IMR-90 (cell line): ENCODE data around the gene MIEF1. TPM values are rescaled to one million over a fixed set of nuclear protein-coding genes. Genes with fewer than 3 reads are reported as not detected.

Experiments used
- ATAC-seq: fragments of 200-7000 bp; cut with Tn5 transposase; 2 replicates; pipeline ENCODE4 v1.9.1; 2020; ENCODE audit warnings: low read depth, mild to moderate bottlenecking, moderate library complexity
- BruUV-seq: library from RNA; stranded (reverse); fragments of 400-500 nt; replicated peaks from 2 replicates; lab custom pipeline; 2021; lab: Mats Ljungman, UMichigan
- CTCF ChIA-PET: fragments of 300-600 bp; formaldehyde crosslinking; extraction: SDS; loops from one replicate; lab custom pipeline; 2021; ENCODE audit warnings: antibody characterized with exemption; lab: Yijun Ruan, JAX
- POLR2A ChIA-PET: fragments of 300-600 bp; sonication (Branson Sonifier 250); formaldehyde crosslinking; loops from one replicate; lab custom pipeline; 2022; ENCODE audit warnings: antibody characterized with exemption; ENCODE audit not compliant: unreplicated experiment; lab: Charles Lee
- DNase-seq: peaks from one replicate; pipeline ENCODE4 v3.0.0; 2013
- H2AFZ ChIP-seq: replicated peaks from 2 replicates; pipeline ENCODE3; 2013; ENCODE audit warnings: low read length, mild to moderate bottlenecking; ENCODE audit not compliant: poor library complexity
- H2AK5ac ChIP-seq: 2 replicates; pipeline ENCODE4 v1.6.1; 2013; ENCODE audit warnings: low read depth, low read length, inconsistent platforms
- H2AK9ac ChIP-seq: replicated peaks from 2 replicates; pipeline ENCODE3; 2013; ENCODE audit warnings: mild to moderate bottlenecking, low read depth, low read length, moderate library complexity; ENCODE audit not compliant: poor library complexity
- H2BK120ac ChIP-seq: 2 replicates; pipeline ENCODE4 v1.6.1; 2013; ENCODE audit warnings: low read depth, low read length, inconsistent platforms
- H2BK15ac ChIP-seq: 3 replicates; pipeline ENCODE4 v1.6.1; 2013; ENCODE audit warnings: low read depth, low read length, inconsistent platforms
- H2BK20ac ChIP-seq: 2 replicates; pipeline ENCODE4 v1.6.1; 2013; ENCODE audit warnings: low read depth, mild to moderate bottlenecking, inconsistent platforms, low read length, moderate library complexity
- H2BK5ac ChIP-seq: 2 replicates; pipeline ENCODE4 v1.6.1; 2013; ENCODE audit warnings: mild to moderate bottlenecking, low read depth, low read length, inconsistent platforms; ENCODE audit not compliant: poor library complexity, severe bottlenecking
- H3K14ac ChIP-seq: replicated peaks from 2 replicates; pipeline ENCODE4 v1.6.1; 2013; ENCODE audit warnings: low read depth, low read length, inconsistent platforms
- H3K18ac ChIP-seq: 2 replicates; pipeline ENCODE4 v1.6.1; 2013; ENCODE audit warnings: low read depth, low read length, control low read depth
- H3K23ac ChIP-seq: 2 replicates; pipeline ENCODE4 v1.6.1; 2013; ENCODE audit warnings: low read depth, low read length, inconsistent platforms
- H3K27ac ChIP-seq: 2 replicates; pipeline ENCODE4 v1.5.1; 2013; ENCODE audit warnings: mild to moderate bottlenecking, control low read depth, low read length; ENCODE audit not compliant: insufficient read depth
- H3K27me3 ChIP-seq: 2 replicates; pipeline ENCODE4 v1.6.1; 2013; ENCODE audit warnings: low read length; ENCODE audit not compliant: control insufficient read depth, insufficient read depth
- H3K36me3 ChIP-seq: 2 replicates; pipeline ENCODE4 v1.6.1; 2013; ENCODE audit warnings: low read length, mixed read lengths; ENCODE audit not compliant: control insufficient read depth, insufficient read depth
- H3K4ac ChIP-seq: 2 replicates; pipeline ENCODE4 v1.6.1; 2013; ENCODE audit warnings: low read depth, low read length, inconsistent platforms
- H3K4me1 ChIP-seq: 2 replicates; pipeline ENCODE4 v1.6.1; 2013; ENCODE audit warnings: low read length, mixed read lengths; ENCODE audit not compliant: control insufficient read depth, insufficient read depth
- H3K4me2 ChIP-seq: 2 replicates; pipeline ENCODE4 v1.6.1; 2013; ENCODE audit warnings: low read depth, mild to moderate bottlenecking, control low read depth, low read length, moderate library complexity
- H3K4me3 ChIP-seq: 2 replicates; pipeline ENCODE4 v1.5.1; 2013; ENCODE audit warnings: low read depth, mild to moderate bottlenecking, control low read depth, low read length, moderate library complexity; ENCODE audit not compliant: insufficient read depth
- H3K56ac ChIP-seq: 2 replicates; pipeline ENCODE4 v1.6.1; 2013; ENCODE audit warnings: low read length, inconsistent platforms; ENCODE audit not compliant: insufficient read depth; ENCODE audit errors: extremely low read depth
- H3K79me1 ChIP-seq, 2 experiments: 2 replicates each; pipeline ENCODE4 v1.6.1; 2013; ENCODE audit warnings: low read length in 2 of 2, inconsistent platforms in 1 of 2, low read depth in 1 of 2
- H3K9ac ChIP-seq: 2 replicates; pipeline ENCODE4 v1.6.1; 2013; ENCODE audit warnings: low read depth, low read length, control low read depth
- H3K9me1 ChIP-seq: 2 replicates; pipeline ENCODE4 v1.6.1; 2013; ENCODE audit warnings: low read length, inconsistent platforms; ENCODE audit not compliant: insufficient read depth
- H3K9me3 ChIP-seq: 2 replicates; pipeline ENCODE4 v1.6.1; 2013; ENCODE audit warnings: low read length; ENCODE audit not compliant: control insufficient read depth, insufficient read depth
- H4K20me1 ChIP-seq: 2 replicates; pipeline ENCODE4 v1.6.1; 2013; ENCODE audit warnings: low read length, inconsistent platforms; ENCODE audit not compliant: insufficient read depth
- H4K5ac ChIP-seq: 2 replicates; pipeline ENCODE4 v1.6.1; 2013; ENCODE audit warnings: mild to moderate bottlenecking, low read depth, low read length, control low read depth
- H4K8ac ChIP-seq, 2 experiments: 2 replicates each; pipeline ENCODE4 v1.6.1; 2013; ENCODE audit warnings: low read depth in 2 of 2, low read length in 2 of 2, control low read depth in 1 of 2, inconsistent platforms in 1 of 2
- H4K91ac ChIP-seq: 2 replicates; pipeline ENCODE4 v1.6.1; 2013; ENCODE audit warnings: low read depth, low read length, inconsistent platforms; ENCODE audit not compliant: insufficient read depth
- BHLHE40 ChIP-seq: fragments of 150-350 bp; IDR thresholded peaks from 2 replicates; pipeline ENCODE4 v1.6.1; 2016; ENCODE audit warnings: mild to moderate bottlenecking, low read depth, low read length
- CEBPB ChIP-seq: IDR thresholded peaks from 2 replicates; pipeline ENCODE4 v1.6.1; 2012; ENCODE audit warnings: low read depth, low read length, improper control_type of control experiment
- CHD1 ChIP-seq: IDR thresholded peaks from 2 replicates; pipeline ENCODE4 v1.6.1; 2012; ENCODE audit warnings: low read depth, low read length, improper control_type of control experiment
- ELK1 ChIP-seq: fragments of 150-350 bp; IDR thresholded peaks from 2 replicates; pipeline ENCODE4 v1.6.1; 2016; ENCODE audit warnings: low read depth, mild to moderate bottlenecking, low read length, moderate library complexity, borderline replicate concordance
- FOS ChIP-seq: fragments of 150-350 bp; IDR thresholded peaks from 2 replicates; pipeline ENCODE4 v1.6.1; 2016; ENCODE audit warnings: low read depth, low read length
- MAFK ChIP-seq: IDR thresholded peaks from 2 replicates; pipeline ENCODE4 v1.6.1; 2012; ENCODE audit warnings: low read depth, low read length, improper control_type of control experiment
- MAZ ChIP-seq: IDR thresholded peaks from 2 replicates; pipeline ENCODE4 v1.6.1; 2012; ENCODE audit warnings: low read depth, mild to moderate bottlenecking, low read length, improper control_type of control experiment, moderate library complexity, borderline replicate concordance
- MXI1 ChIP-seq: IDR thresholded peaks from 2 replicates; pipeline ENCODE4 v1.6.1; 2012; ENCODE audit warnings: low read depth, mild to moderate bottlenecking, low read length, moderate library complexity, borderline replicate concordance
- NFE2L2 ChIP-seq: fragments of 150-350 bp; IDR thresholded peaks from 2 replicates; pipeline ENCODE4 v1.6.1; 2016; ENCODE audit warnings: low read depth, mild to moderate bottlenecking, low read length
- POLR2A ChIP-seq: IDR thresholded peaks from 2 replicates; pipeline ENCODE4 v1.6.1; 2012; ENCODE audit warnings: mild to moderate bottlenecking, low read depth, low read length
- RAD21 ChIP-seq: IDR thresholded peaks from 2 replicates; pipeline ENCODE4 v1.6.1; 2012; ENCODE audit warnings: low read length, improper control_type of control experiment
- RCOR1 ChIP-seq: IDR thresholded peaks from 2 replicates; pipeline ENCODE4 v1.6.1; 2012; ENCODE audit warnings: mild to moderate bottlenecking, low read length, improper control_type of control experiment; ENCODE audit not compliant: insufficient replicate concordance
- RFX5 ChIP-seq: IDR thresholded peaks from 2 replicates; pipeline ENCODE4 v1.8.0; 2012; ENCODE audit warnings: low read depth, mild to moderate bottlenecking, low read length, moderate library complexity
- SMC3 ChIP-seq: fragments of 150-350 bp; IDR thresholded peaks from 2 replicates; pipeline ENCODE4 v1.6.1; 2016; ENCODE audit warnings: low read depth, mild to moderate bottlenecking, antibody characterized with exemption, low read length, moderate library complexity
- USF2 ChIP-seq: fragments of 150-350 bp; IDR thresholded peaks from 2 replicates; pipeline ENCODE4 v1.6.1; 2017; ENCODE audit warnings: mild to moderate bottlenecking, antibody characterized with exemption, low read length, low read depth
- WGBS, 2 experiments: methylation state at CpG; one replicate each; pipeline versions ENCODE4 v1.1.5 to v1.1.7; 2013; ENCODE audit warnings: missing lambda C conversion rate in 2 of 2; ENCODE audit not compliant: insufficient read length in 1 of 2; ENCODE audit errors: extremely low coverage in 2 of 2; 5-methylcytosine and 5-hydroxymethylcytosine counted together
- dilution Hi-C: fragments of 300-500 bp; cut with HindIII; formaldehyde crosslinking; loops from one replicate; pipeline ENCODE4 v1.14.3; 2018; ENCODE audit warnings: low sequenced_read_pairs; ENCODE audit not compliant: unreplicated experiment
- in situ Hi-C: fragments of 300-500 bp; cut with MboI; formaldehyde crosslinking; loops from 3 replicates; pipeline ENCODE4 v1.14.3; 2019; ENCODE audit warnings: low sequenced_read_pairs, inconsistent platforms, mixed read lengths
- intact Hi-C: fragments of 100-400 bp; cut with micrococcal nuclease; formaldehyde crosslinking; loops from 2 replicates; pipeline ENCODE4 v1.10.0; 2022
- polyA plus RNA-seq, 3 experiments: library from polyadenylated mRNA; depleted of rRNA; stranded (reverse); fragments of >200 nt; gene quantifications; 2 replicates each; pipeline ENCODE4 v1.2.3, GENCODE V29; 2012; ENCODE audit warnings: low replicate concordance in 1 of 3
- total RNA-seq: library from RNA; depleted of rRNA; stranded (reverse); fragments of >200 nt; gene quantifications from 2 replicates; pipeline ENCODE4 v1.2.3, GENCODE V29; 2012

MIEF1 gene
- total and polyA plus RNA-seq, 2 of the 4 experiments (the other 2 are of a cell fraction), result 9.7 to 16.9 TPM

GRCh38 chr22:39520226-39521105 is 18.4 kb downstream of the MIEF1 start, which contains the start of gene ATF4:
TSS of gene ATF4 (plus strand) at chr22:39520562. CDS start at chr22:39521446, 884 bp downstream.
- H3K36me3 ChIP-seq, result peaks cover 34% of the 10 kb centered on the region
- TF ChIP-seq MXI1 (peak; percentile 69; the same call in 1 of the 2 replicates), USF2 (peak; percentile 97), NFE2L2 (no peak), RAD21 (no peak), SMC3 (no peak), BHLHE40 (peak; percentile 47; the same call in 1 of the 2 replicates), MAZ (peak; percentile 51; the same call in 1 of the 2 replicates), FOS (no peak), RFX5 (no peak), POLR2A (peak; percentile 99), MAFK (no peak), CHD1 (peak; percentile 95; the same call in 1 of the 2 replicates), ELK1 (no peak), RCOR1 (no peak), CEBPB (no peak)

More at GRCh38 chr22:39520226-39521105, 18.4 kb downstream of the MIEF1 start, which contains the start of gene ATF4:
- Histone ChIP-seq H2BK15ac (peak within 1 kb of the TSS; percentile 99), H3K18ac (peak within 1 kb of the TSS; percentile 100), H2BK20ac (peak within 1 kb of the TSS; percentile 84), H4K20me1 (peaks cover 53% of the 10 kb centered on the region), H3K4me1 (peaks cover 4% of the 10 kb centered on the region), H2AFZ (peak within 1 kb of the TSS; percentile 96), H3K4ac (peak within 1 kb of the TSS; percentile 98), H3K4me2 (peak within 1 kb of the TSS; percentile 97), H3K79me1 (peaks cover 20 to 66% of the 10 kb centered on the region in 2 experiments), H4K5ac (peak within 1 kb of the TSS; percentile 98), H3K23ac (peak within 1 kb of the TSS; percentile 97), H3K9ac (peak within 1 kb of the TSS; percentile 99), H3K27me3 (no peaks in the 10 kb centered on the region), H3K14ac (peak within 1 kb of the TSS; percentile 100), H2AK5ac (peak within 1 kb of the TSS; percentile 94), H3K9me1 (peaks cover 5% of the 10 kb centered on the region; the same call in 1 of the 2 replicates), H3K56ac (peak within 1 kb of the TSS; percentile 100), H2AK9ac (peak within 1 kb of the TSS; percentile 100), H2BK120ac (peak within 1 kb of the TSS; percentile 99), H3K27ac (peak within 1 kb of the TSS; percentile 97), H4K91ac (peak within 1 kb of the TSS; percentile 100), H3K9me3 (no peaks in the 10 kb centered on the region), H4K8ac (peak within 1 kb of the TSS; percentile 91 to 98), H2BK5ac (peak within 1 kb of the TSS; percentile 98), H3K4me3 (peak within 1 kb of the TSS; percentile 89)
- BruUV-seq, result no TSS peak
- POLR2A ChIA-PET, result interaction anchor here (0.7 to 1.2 kb wide), 6 partner anchors 8 to 898 kb away, joined by 3 to 8 read pairs (median 4); partner anchors contain the start of genes MIEF1 and TAB1
- in situ Hi-C loops (loop anchor here (10.0 kb wide), 1 partner anchor 206 kb away; the partner anchor contains the start of gene RPL3), intact Hi-C loops (loop anchor here (1.0 to 10.0 kb wide), 4 partner anchors 27 to 348 kb away; partner anchors contain the start of gene RPL3), dilution Hi-C loops (no loop called here)
- CTCF ChIA-PET, result interaction anchor here (0.6 to 0.7 kb wide), 2 partner anchors 121 to 201 kb away, joined by 3 read pairs; partner anchors contain the start of genes RPL3 and TAB1
- ATAC-seq, result peak; percentile 40
- no peak for DNase-seq
- 2% methylated on average over 32 of the region's 86 CpGs; no CpG with 5 or more reads in 1 of the 2 experiments for WGBS, 2 experiments
